Right ventricle myocardium superior (tissue), 1 donor: ENCODE results near the gene INVS. TPM values are rescaled to one million over a fixed set of nuclear protein-coding genes. Genes with fewer than 3 reads are reported as not detected.
"Not testable (repeated sequence)": the region's sequence is repeated elsewhere in the genome, so short reads cannot be mapped to it uniquely, and the experiment has no call there.

Experiments used
- ATAC-seq: fragments of 200-7000 bp; cut with Tn5 transposase; one replicate; pipeline ENCODE4 v1.9.1; 2020; ENCODE audit warnings: mild to moderate bottlenecking; ENCODE audit not compliant: poor library complexity
- DNase-seq: peaks from one replicate; pipeline ENCODE4 v3.0.0-alpha.2; 2020
- intact Hi-C: fragments of 100-400 bp; cut with DNase I; formaldehyde crosslinking; loops from one replicate; pipeline ENCODE4 v1.11.2; 2022
- total RNA-seq: library from RNA; stranded (reverse); fragmentation: NEBNext Ultra II Directional; extraction: Animal tissue kit (Norgen Biotek cat#: 25700); gene quantifications from one replicate; pipeline ENCODE4 v1.2.1, GENCODE V29; 2021
- donor health status: DM: no; HTN: yes; CAD: no; lungs with severe emphysema.

The INVS gene
- total RNA-seq, 1 donor from 2014 or later = 5.6 TPM

DNA sequence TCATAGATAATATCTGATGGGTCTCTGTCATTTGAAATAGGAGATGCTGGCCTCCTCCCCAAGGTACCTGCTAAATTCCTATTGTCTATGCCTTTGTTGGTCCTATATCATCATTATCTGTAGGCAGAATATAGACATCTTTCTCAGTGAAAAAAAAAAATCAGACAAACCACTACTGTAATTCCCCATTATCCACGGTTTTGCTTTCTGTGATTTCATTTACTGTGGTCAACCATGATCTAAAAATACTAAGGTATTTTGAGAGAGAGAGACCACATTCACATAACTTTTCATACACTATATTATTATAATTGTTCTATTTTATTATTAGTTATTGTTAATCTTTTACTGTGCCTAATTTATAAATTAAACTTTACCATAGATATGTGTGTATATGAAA is 122.5 kb downstream of the INVS start:
- DNase-seq (no peak), ATAC-seq (no peak)
- intact Hi-C loops = no loop called here

DNA sequence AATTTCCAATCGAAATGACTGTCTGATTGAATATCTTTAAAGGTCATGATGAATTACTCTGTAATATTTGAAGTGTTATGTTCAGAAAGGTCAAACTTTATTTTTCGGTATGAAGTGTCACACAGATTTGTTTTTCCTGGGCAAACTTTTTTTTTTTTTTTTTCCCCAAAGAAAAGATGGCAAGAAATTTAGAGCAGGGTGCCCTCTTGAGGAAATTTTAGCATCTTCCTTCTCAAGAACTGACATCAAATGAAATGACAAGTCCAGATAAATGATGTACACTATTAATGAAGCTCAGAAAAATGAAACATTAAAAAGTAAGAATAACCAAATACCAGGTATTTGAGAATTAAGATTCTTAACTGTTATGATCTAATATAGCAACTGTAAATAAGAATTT is 123.6 kb downstream of the INVS start:
- intact Hi-C loops = no loop called here
- ATAC-seq (no peak), DNase-seq (no peak)

DNA sequence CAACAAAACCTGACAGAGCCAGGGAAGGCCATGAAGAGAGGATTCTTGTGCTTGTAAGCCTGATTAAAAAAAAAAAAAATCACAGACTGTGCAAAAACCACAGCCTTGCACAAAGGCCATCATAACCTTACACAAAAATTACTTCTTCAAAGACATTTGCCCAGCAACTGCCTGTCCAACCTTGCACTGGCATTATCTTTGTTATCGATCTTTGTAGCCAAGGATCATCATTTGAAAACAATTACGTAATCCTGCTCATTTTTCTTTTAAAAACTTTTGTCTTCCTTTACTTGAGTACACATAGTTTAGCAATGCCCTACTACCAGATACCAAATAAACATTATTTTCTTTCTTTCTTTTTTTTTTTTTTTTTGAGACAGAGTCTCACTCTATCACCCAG is 128.6 kb downstream of the INVS start:
- DNase-seq = no peak
- intact Hi-C loops = no loop called here
- no peak for ATAC-seq

DNA sequence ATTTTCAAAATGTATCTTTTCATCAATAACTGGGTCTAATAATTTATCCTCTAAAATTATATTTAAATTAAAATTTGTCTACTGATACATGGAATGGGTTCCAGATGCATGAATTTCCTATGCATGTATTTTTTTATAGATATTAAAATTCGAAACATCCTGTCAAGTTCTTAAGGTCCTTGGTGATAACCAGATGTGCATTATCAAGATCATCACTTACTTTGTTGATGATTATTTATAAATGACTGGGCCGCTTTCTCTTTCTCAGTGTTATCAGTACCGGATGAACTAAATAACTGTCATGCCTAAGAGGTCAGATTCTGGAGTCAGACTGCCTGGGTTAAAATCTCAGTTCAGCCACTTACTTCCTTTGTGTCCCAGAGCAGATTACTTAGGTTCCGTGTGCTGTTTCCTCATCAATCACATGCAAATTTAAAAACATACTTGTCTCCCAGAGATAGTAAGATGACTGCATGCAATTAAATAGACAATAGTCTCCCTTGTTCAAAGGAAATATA is 129.4 kb downstream of the INVS start:
- no peak for DNase-seq
- intact Hi-C loops = no loop called here
- no peak for ATAC-seq

DNA sequence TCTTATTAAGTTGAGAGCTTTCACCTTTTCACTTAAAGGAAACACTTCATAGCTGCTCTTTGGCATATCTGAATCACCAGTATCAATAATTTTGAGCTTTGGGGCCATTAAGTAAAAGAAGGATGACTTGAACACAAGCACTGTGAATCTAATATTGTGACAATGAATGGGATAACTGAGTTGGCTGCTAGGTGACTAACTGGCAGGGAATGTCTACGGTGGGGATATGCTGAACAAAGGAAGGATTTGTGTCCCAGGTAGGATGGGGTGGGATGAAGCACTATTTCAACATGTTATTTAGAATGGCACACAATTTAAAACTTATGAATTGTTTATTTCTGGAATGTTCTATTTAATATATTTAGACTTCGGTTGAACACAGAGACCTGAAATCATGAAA is 130.1 kb downstream of the INVS start:
- intact Hi-C loops = no loop called here
- ATAC-seq (no peak), DNase-seq (no peak)

DNA sequence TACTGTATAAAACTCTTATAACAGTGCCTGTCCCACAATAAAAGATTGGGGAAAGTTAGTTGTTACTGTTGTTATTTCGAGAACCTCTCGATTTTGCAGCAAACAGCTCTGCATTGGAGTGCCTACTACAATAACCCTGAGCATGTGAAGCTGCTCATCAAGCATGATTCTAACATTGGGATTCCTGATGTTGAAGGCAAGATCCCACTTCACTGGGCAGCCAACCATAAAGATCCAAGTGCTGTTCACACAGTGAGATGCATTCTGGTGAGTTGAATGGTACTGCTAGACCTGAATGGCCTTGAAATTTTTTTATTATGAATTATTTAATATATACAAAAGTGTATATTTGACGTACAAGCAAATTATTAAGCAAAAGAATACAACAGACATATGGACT is 130.5 kb downstream of the INVS start:
- ATAC-seq = no peak
- intact Hi-C loops = no loop called here
- DNase-seq = no peak

DNA sequence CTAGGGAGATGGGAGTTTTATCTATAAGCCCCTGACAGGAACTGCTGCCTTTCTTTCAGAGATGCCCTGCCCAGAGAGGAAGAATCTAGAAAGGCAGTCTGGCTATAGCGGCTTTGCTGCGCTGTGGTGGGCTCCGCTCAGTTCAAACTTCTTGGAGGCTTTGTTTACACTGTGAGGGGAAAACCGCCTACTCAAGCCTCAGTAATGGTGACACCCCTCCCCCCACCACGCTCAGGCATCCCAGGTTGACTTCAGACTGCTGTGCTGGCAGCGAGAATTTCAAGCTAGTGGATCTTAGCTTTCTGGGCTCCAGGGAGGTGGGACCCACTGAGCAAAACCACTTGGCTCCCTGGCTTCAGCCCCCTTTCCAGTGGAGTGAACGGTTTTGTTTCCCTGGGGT is 137.9 kb downstream of the INVS start:
- intact Hi-C loops, ATAC-seq, DNase-seq: not testable (repeated sequence)

DNA sequence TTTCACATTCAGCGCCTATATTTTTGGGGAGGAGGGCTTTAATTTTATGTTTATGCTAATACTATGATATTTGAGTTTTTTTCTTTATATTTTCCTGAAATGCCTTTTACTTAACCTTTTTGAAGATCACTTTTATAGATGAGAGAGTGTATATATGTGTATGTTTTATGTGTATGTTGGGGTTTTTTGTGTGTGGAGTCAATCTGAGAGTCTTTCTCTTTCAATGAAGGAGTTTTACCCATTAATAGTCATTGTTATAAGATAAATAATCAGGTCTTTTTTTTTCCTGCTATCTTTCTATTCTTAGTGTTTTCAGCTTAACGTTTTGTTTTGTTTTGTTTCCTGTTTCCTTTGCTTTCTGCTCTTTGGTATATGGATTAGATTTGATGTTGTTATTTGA is 141.5 kb downstream of the INVS start:
- intact Hi-C loops = no loop called here
- DNase-seq (no peak), ATAC-seq (no peak)

DNA sequence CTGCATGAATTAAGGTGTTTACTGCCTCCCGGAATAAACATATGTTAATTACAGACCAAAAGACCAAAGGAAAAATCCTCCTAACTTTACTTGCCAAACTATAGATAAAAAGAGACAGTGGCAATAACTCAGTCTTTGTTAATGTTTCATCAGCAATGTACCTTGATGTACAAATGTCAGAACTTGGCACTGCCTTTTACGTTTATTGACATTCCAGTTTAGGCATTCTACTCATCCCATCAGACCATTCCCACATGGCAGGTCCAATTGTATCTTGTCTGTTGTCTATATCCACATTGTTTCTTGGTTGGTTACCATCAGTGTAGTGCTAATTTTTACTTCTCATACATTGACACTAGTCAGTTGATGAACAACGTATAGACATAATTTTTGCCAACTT is 168.2 kb downstream of the INVS start:
- intact Hi-C loops = no loop called here
- ATAC-seq (no peak), DNase-seq (no peak)

DNA sequence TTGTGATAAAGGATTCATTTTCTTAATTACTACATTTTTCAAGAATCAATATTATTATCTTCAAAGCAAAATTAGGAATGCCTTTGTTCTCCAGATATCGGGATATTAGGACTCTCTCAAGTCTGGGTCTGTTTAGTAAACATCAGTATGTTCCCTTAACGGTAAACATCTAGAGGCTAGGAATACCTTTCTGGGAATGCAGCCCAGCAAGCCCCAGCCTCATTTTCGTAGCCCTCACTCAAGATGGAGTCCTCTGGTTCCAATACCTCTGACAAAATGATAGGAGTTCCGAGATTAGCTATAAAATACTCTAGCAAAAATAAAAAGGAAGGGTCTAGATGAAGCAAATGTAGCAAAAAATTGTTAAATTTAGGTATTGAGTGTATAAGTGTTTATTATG is 169.2 kb downstream of the INVS start:
- no peak for DNase-seq
- intact Hi-C loops = no loop called here
- no peak for ATAC-seq

DNA sequence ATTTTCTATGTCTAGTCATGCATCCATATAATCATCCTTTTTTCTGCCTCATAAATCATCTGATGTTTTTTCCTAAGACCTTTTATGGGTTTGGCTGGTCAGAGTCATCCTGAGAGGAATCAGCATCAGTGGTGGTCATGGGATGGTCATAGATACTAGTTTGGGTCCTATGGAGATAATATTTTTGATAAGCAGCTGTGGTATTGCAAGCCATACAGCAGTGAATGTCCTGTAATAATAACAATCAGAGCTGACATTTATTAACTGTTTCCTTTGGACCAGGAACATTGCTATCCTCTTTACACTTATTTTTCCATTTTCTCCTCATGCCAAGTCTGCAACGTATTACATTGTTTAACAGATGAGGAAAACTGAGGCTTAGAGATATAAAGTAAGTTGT is 170.6 kb downstream of the INVS start:
- ATAC-seq (no peak), DNase-seq (no peak)
- intact Hi-C loops = no loop called here

DNA sequence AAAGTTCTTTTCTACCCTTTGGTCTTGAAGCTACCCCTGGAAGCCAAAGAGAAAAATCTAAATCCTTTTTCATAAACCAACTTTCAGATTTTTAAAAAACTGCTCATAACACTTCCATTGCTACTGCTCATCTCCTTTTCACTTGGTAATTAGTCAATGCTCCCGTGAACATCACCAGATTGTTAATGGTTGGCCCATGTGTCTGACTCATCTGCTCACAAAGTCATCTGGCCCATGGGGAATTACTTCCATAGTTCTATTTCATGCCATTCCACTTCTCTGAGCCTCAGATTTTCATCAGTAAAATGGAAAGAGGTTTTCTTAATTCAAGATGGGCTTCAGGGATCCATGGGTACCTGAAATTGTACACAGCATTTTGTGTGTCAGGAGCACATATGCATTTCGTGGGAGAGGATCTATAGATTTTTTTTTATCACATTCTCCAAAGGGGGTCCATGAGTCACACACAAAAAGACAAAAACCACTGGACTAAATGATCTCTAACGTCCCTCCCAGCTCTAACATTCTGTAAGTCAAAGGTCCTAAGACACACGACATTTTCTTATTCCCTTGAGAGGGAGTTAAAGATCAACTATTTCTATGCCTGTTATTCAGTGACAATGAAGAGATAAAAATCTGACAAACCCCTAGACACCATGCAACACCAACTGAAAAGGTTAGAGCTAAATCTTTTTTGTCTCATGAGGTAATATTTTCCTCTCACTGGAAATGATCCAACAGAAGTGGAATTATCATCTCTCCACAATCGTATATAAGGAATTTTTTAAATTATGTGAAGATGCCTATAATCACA is 178.3 kb downstream of the INVS start:
- intact Hi-C loops = no loop called here
- no peak for ATAC-seq
- no peak for DNase-seq

DNA sequence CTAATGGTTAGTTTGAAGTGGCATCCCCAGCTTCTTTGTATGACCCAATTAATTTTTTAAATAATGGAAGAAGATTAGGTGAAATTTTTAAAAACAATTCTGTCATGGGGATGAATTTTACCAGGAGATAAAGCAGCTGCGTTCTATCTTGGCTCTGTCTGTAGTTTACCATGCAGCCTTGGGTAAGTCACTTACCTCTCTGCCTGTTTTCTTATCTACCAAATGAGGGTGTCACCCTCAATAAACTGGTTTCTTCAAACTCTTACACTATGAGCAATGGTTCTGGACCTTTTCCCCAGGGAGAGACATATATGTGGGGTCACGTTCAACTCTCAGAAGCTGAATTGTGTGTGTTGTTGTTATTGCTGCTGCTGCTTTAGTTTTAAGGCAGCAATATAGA is 182.0 kb downstream of the INVS start:
- ATAC-seq (no peak), DNase-seq (no peak)
- intact Hi-C loops = no loop called here

DNA sequence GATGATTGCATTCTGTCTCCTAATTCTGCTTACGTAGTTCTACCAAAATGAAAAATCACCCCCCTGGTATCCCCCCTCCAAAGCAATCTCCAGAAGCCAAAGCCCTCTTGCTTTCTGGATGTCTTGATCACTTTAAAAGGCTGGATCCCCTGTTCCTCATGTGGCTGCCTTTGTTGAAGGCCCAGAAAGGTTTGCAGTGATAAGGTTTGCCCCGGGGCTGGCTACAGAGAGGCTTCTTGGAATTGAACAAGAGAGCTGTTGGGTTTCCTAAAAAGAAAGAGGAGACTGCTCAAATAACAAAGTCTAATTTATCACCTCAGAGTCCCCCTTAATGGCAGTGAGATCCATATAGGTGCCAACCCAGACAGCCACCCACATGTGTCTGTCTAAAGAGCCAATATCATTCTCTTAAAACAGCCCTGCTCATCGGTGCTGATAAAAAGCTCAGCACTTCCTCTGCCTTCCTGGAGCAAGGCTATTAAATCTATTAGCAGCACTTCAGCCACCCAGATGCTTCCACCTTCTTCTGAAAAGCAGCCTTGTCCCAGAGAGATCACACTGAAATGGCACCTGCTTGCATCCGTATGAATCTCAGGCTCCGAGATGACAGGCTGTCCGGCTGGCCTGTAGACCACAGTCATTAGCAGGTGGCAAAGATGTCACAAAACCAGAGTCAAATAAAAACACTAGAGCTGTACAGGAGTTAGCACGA is 182.8 kb downstream of the INVS start:
- ATAC-seq (no peak), DNase-seq (no peak)
- intact Hi-C loops = no loop called here

DNA sequence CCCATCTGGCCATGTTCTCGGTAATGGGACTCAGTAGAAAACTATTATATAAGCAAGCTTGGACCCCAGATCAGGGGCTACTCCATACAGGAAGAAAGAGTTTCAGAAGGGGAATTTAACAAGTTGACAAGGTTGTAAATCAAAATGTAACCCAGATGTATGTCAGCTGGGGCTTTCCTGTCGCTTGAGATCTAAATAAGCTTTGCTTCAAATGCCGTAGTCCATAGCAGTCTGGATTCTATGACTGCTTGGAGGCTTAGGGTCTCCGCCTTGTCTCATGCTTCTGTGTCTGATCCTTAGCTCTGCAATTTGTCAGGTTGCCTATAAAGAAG is 183.3 kb downstream of the INVS start:
- ATAC-seq (no peak), DNase-seq (no peak)
- intact Hi-C loops = no loop called here

DNA sequence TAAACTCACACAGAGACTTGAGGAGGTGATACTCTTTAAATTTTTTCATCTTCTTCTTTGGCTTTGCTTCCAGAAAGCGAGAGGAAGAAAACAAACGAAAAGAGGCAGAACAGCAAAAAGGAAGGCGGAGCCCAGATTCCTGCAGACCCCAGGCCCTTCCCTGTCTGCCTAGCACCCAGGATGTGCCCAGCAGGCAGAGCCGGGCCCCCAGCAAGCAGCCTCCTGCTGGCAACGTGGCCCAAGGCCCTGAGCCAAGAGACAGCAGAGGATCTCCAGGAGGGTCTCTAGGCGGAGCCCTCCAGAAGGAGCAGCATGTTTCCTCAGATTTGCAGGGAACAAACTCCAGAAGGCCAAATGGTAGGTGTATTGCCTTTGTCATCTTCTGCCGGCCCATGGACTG is 185.2 kb downstream of the INVS start:
- ATAC-seq = no peak
- no peak for DNase-seq

DNA sequence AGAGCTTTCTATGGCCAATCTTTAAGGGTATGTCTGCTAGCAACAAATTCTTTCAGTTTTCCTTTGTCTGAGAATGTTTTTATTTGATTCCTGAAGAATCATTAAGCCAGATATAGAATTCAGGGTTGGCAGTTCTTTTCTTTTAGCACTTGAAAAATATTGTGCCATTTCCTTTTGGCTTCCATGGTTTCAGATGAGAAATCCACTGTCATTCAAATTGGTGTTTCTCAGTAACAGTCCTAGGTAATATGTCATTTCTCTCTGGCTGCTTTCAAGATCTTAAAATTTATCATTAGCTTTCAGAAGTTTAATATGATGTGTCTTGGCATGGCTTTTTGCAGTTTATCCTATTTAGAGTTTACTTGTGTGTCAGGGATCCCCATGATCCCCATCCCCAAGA is 186.0 kb downstream of the INVS start:
- DNase-seq = no peak
- no peak for ATAC-seq
- intact Hi-C loops = no loop called here

More for the DNA sequence above, 185.2 kb downstream of the INVS start:
- intact Hi-C loops = no loop called here

DNA sequence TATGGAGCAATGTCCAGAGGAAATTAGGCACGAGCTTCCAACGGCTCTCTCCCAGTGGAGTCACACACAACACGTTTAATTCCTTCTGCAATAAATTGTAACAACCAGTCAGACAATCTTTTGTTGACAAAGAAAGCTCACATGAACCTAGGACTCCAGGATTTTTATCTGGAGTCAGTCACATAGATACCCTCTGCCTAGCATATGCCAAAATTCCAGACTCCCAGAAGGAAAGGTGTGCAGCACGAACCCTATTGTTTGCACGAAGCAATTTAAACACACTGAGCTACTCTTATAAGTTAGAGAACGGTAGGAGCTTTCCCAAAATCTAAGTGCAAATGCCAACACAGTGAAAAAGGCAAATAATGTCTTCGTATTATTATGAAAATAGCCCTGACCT is 186.6 kb downstream of the INVS start:
- ATAC-seq (no peak), DNase-seq (no peak)
- intact Hi-C loops = no loop called here

DNA sequence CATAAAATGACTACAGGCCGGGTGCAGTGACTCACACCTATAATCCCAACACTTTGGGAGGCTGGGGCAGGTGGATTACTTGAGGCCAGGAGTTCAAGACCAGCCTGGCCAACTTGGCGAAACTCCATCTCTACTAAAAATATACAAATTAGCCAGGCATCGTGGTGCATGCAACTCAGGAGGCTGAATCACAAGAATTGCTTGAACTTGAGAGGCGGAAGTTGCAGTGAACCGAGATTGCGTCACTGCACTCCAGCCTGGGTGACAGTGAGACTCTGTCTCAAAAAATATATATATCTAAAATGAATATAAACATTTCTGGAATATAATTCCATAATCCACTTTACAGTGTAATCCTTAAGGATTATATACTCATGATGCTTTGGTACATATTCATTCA is 187.2 kb downstream of the INVS start:
- no peak for ATAC-seq
- no peak for DNase-seq
- intact Hi-C loops = no loop called here

DNA sequence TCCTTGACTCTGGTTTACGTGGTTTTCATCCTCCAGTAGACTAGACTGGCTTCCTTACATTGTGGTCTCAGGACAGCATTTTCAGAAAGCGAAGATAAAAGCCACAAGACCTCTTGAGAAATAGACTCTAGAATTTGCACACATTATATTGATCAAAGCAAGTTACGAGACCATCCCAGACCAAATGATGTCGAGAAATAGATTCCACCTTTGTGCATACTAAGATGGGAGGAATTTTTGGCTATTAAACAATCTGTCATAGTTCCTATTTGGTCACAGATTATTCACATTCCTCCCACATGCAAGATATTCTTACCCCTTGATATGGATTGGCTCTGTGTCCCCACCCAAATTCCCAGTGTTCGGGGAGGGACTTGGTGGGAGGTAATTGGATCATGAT is 188.1 kb downstream of the INVS start:
- no peak for DNase-seq
- no peak for ATAC-seq
- intact Hi-C loops = no loop called here
